Parathyroid adenoma (tissue), 2 donors: Measurements from ENCODE around the gene KIRREL2.
"Not testable (repeated sequence)": the region's sequence is repeated elsewhere in the genome, so short reads cannot be mapped to it uniquely, and the experiment has no call there.

ENCODE experiments used
- H2AFZ ChIP-seq: fragments of 300-600 bp; sonication (generic); one replicate; pipeline ENCODE4 v1.7.0; 2017; ENCODE audit warnings: antibody characterized with exemption, mild to moderate bottlenecking
- H3K27ac ChIP-seq: fragments of 300-600 bp; sonication (generic); one replicate; pipeline ENCODE4 v1.7.0; 2017
- H3K27me3 ChIP-seq: fragments of 300-600 bp; sonication (generic); one replicate; pipeline ENCODE4 v1.7.0; 2017; ENCODE audit warnings: low read length; ENCODE audit not compliant: control insufficient read depth, insufficient read depth
- H3K36me3 ChIP-seq: fragments of 300-600 bp; sonication (generic); one replicate; pipeline ENCODE4 v1.7.0; 2017; ENCODE audit warnings: low read length; ENCODE audit not compliant: control insufficient read depth, insufficient read depth
- H3K4me1 ChIP-seq: fragments of 300-600 bp; sonication (generic); one replicate; pipeline ENCODE4 v1.7.0; 2017; ENCODE audit warnings: control low read depth
- H3K4me2 ChIP-seq: fragments of 300-600 bp; sonication (generic); one replicate; pipeline ENCODE4 v1.7.0; 2017; ENCODE audit warnings: low read length
- H3K4me3 ChIP-seq: fragments of 300-600 bp; sonication (generic); one replicate; pipeline ENCODE4 v1.7.0; 2017; ENCODE audit warnings: low read depth, low read length
- H3K79me2 ChIP-seq: fragments of 300-600 bp; sonication (generic); one replicate; pipeline ENCODE4 v1.7.0; 2017; ENCODE audit warnings: control low read depth
- H3K9ac ChIP-seq: fragments of 300-600 bp; sonication (generic); one replicate; pipeline ENCODE4 v1.7.0; 2017; ENCODE audit warnings: mild to moderate bottlenecking
- H3K9me3 ChIP-seq: fragments of 300-600 bp; sonication (generic); one replicate; pipeline ENCODE4 v1.7.0; 2017; ENCODE audit warnings: low read length; ENCODE audit not compliant: control insufficient read depth
- CTCF ChIP-seq: fragments of 300-600 bp; sonication (generic); IDR thresholded peaks from one replicate; pipeline ENCODE4 v1.7.0; 2017; ENCODE audit warnings: antibody characterized with exemption, mild to moderate bottlenecking
- donor health status: primary hyperparathyroidism.

KIRREL2 gene

GRCh38 chr19:35869327-35870123 lies 12.8 kb downstream of the KIRREL2 start:
- H3K79me2 ChIP-seq: peaks cover 4% of the 10 kb centered on the region
- H3K27ac ChIP-seq: peak overlapping the region; percentile 65
- no peaks in the 10 kb centered on the region for H3K9me3 ChIP-seq
- H3K4me2 ChIP-seq: peak overlapping the region; percentile 79
- H3K4me3 ChIP-seq: peak overlapping the region; percentile 41
- H3K36me3 ChIP-seq: no peaks in the 10 kb centered on the region
- peaks cover 11% of the 10 kb centered on the region for H3K4me1 ChIP-seq
- no peaks in the 10 kb centered on the region for H3K27me3 ChIP-seq
- H3K9ac ChIP-seq: no peak overlapping the region
- TF ChIP-seq CTCF: no peak
- H2AFZ ChIP-seq: peak overlapping the region; percentile 61

GRCh38 chr19:35870124-35870736 lies 13.5 kb downstream of the KIRREL2 start:
- H3K79me2 ChIP-seq, H3K9me3 ChIP-seq, H3K27me3 ChIP-seq, H2AFZ ChIP-seq, H3K27ac ChIP-seq, H3K9ac ChIP-seq, H3K36me3 ChIP-seq: not testable (repeated sequence)
- Histone ChIP-seq H3K4me3 (peak overlapping the region; percentile 41), H3K4me1 (peaks cover 11% of the 10 kb centered on the region), H3K4me2 (peak overlapping the region; percentile 79)

GRCh38 chr19:35870798-35871197 lies 14.1 kb downstream of the KIRREL2 start:
- no peak overlapping the region for H3K9ac ChIP-seq

GRCh38 chr19:35871611-35872010 lies 14.9 kb downstream of the KIRREL2 start:
- no peak overlapping the region for H2AFZ ChIP-seq
- no peaks in the 10 kb centered on the region for H3K36me3 ChIP-seq
- H3K4me3 ChIP-seq: no peak overlapping the region

More at GRCh38 chr19:35870798-35871197, 14.1 kb downstream of the KIRREL2 start:
- Histone ChIP-seq H3K36me3 (no peaks in the 10 kb centered on the region), H3K27ac (no peak overlapping the region), H3K79me2 (peaks cover 4% of the 10 kb centered on the region), H3K4me1 (peaks cover 11% of the 10 kb centered on the region), H3K4me3 (no peak overlapping the region), H3K27me3 (no peaks in the 10 kb centered on the region), H2AFZ (no peak overlapping the region), H3K4me2 (no peak overlapping the region), H3K9me3 (no peaks in the 10 kb centered on the region)
- no peak for TF ChIP-seq CTCF

More at GRCh38 chr19:35871611-35872010, 14.9 kb downstream of the KIRREL2 start:
- Histone ChIP-seq H3K4me2 (no peak overlapping the region), H3K27ac (no peak overlapping the region), H3K9me3 (no peaks in the 10 kb centered on the region), H3K27me3 (no peaks in the 10 kb centered on the region), H3K79me2 (peaks cover 4% of the 10 kb centered on the region), H3K4me1 (peaks cover 11% of the 10 kb centered on the region), H3K9ac (no peak overlapping the region)
- TF ChIP-seq CTCF: no peak
